Mesenchymal stem cell (in vitro differentiated cells and primary cell): ENCODE measurements around the gene GABBR2.

Experiments used
- DNase-seq: peaks from one replicate; pipeline ENCODE4 v3.0.0-alpha.2; 2013
- H2AFZ ChIP-seq: one replicate; pipeline ENCODE4 v1.6.1; 2013; ENCODE audit warnings: low read depth, mild to moderate bottlenecking, control low read depth, inconsistent platforms, low read length, moderate library complexity
- H2AK5ac ChIP-seq: 2 replicates; pipeline ENCODE4 v1.6.1; 2013; ENCODE audit warnings: low read length, moderate library complexity, mild to moderate bottlenecking, inconsistent platforms; ENCODE audit not compliant: severe bottlenecking
- H2BK120ac ChIP-seq: one replicate; pipeline ENCODE4 v1.6.1; 2013; ENCODE audit warnings: low read depth, mild to moderate bottlenecking, inconsistent platforms, low read length, moderate library complexity
- H2BK12ac ChIP-seq, 2 experiments: one replicate each; pipeline ENCODE4 v1.6.1; 2013; ENCODE audit warnings: inconsistent platforms in 2 of 2, low read length in 2 of 2, mild to moderate bottlenecking in 2 of 2, moderate library complexity in 2 of 2, control low read depth in 1 of 2
- H2BK15ac ChIP-seq: one replicate; pipeline ENCODE4 v1.6.1; 2013; ENCODE audit warnings: mild to moderate bottlenecking, low read depth, inconsistent platforms; ENCODE audit not compliant: poor library complexity, severe bottlenecking
- H2BK5ac ChIP-seq: 2 replicates; pipeline ENCODE4 v1.6.1; 2013; ENCODE audit warnings: low read depth, mild to moderate bottlenecking, low read length, control low read depth, inconsistent platforms; ENCODE audit not compliant: poor library complexity, severe bottlenecking
- H3K14ac ChIP-seq, 2 experiments: one replicate each; pipeline ENCODE4 v1.6.1; 2013; ENCODE audit warnings: inconsistent platforms in 2 of 2, low read length in 2 of 2, control low read depth in 1 of 2, mild to moderate bottlenecking in 1 of 2, moderate library complexity in 1 of 2
- H3K18ac ChIP-seq, 2 experiments: one replicate each; pipeline ENCODE4 v1.6.1; 2013; ENCODE audit warnings: inconsistent platforms in 2 of 2, low read length in 2 of 2, control low read depth in 1 of 2, low read depth in 1 of 2, mild to moderate bottlenecking in 1 of 2
- H3K23ac ChIP-seq, 2 experiments: one replicate each; pipeline ENCODE4 v1.6.1; 2013; ENCODE audit warnings: inconsistent platforms in 2 of 2, low read length in 2 of 2, mild to moderate bottlenecking in 2 of 2, moderate library complexity in 2 of 2, control low read depth in 1 of 2
- H3K27ac ChIP-seq: 2 replicates; pipeline ENCODE4 v1.5.1; 2013; ENCODE audit warnings: mild to moderate bottlenecking, moderate library complexity, low read length, control low read depth, inconsistent platforms; ENCODE audit not compliant: poor library complexity, severe bottlenecking
- H3K27me3 ChIP-seq, 2 experiments: 2 replicates each; pipeline versions ENCODE4 v1.6.1 to v1.7.0; 2013; ENCODE audit warnings: low read length in 2 of 2, mild to moderate bottlenecking in 2 of 2, moderate library complexity in 2 of 2, control low read depth in 1 of 2, inconsistent platforms in 1 of 2; ENCODE audit not compliant: control insufficient read depth in 1 of 2, insufficient read depth in 1 of 2
- H3K36me3 ChIP-seq, 2 experiments: 2 replicates each; pipeline versions ENCODE4 v1.6.1 to v1.7.0; 2013; ENCODE audit warnings: low read length in 2 of 2, control low read depth in 1 of 2, inconsistent platforms in 1 of 2, low read depth in 1 of 2, mild to moderate bottlenecking in 1 of 2; ENCODE audit not compliant: insufficient read depth in 2 of 2, control insufficient read depth in 1 of 2
- H3K4ac ChIP-seq, 2 experiments: one replicate each; pipeline ENCODE4 v1.6.1; 2013; ENCODE audit warnings: inconsistent platforms in 2 of 2, low read length in 2 of 2, mild to moderate bottlenecking in 2 of 2, moderate library complexity in 2 of 2, control low read depth in 1 of 2, low read depth in 1 of 2
- H3K4me1 ChIP-seq: 2 replicates; pipeline ENCODE4 v1.6.1; 2013; ENCODE audit warnings: low read depth, low read length, control low read depth; ENCODE audit not compliant: control insufficient read depth, insufficient read depth
- H3K4me2 ChIP-seq: 2 replicates; pipeline ENCODE4 v1.6.1; 2013; ENCODE audit warnings: low read length, mild to moderate bottlenecking, inconsistent platforms; ENCODE audit not compliant: poor library complexity, severe bottlenecking
- H3K4me3 ChIP-seq, 2 experiments: 2 replicates each; pipeline versions ENCODE4 v1.5.1 to v1.7.0; 2013; ENCODE audit warnings: low read length in 2 of 2, mild to moderate bottlenecking in 2 of 2, control low read depth in 1 of 2, low read depth in 1 of 2; ENCODE audit not compliant: insufficient read depth in 1 of 2
- H3K79me1 ChIP-seq: replicated peaks from 2 replicates; pipeline ENCODE4 v1.6.1; 2013; ENCODE audit warnings: mild to moderate bottlenecking, control low read depth, low read length, inconsistent platforms; ENCODE audit not compliant: poor library complexity, severe bottlenecking
- H3K9ac ChIP-seq: 2 replicates; pipeline ENCODE4 v1.7.0; 2013; ENCODE audit warnings: mild to moderate bottlenecking, low read length, moderate library complexity
- H3K9me3 ChIP-seq: 2 replicates; pipeline ENCODE4 v1.7.0; 2013; ENCODE audit warnings: mild to moderate bottlenecking, low read length; ENCODE audit not compliant: control insufficient read depth
- H4K8ac ChIP-seq: one replicate; pipeline ENCODE4 v1.6.1; 2013; ENCODE audit warnings: inconsistent platforms, mild to moderate bottlenecking, low read length, moderate library complexity
- H4K91ac ChIP-seq: one replicate; pipeline ENCODE4 v1.6.1; 2013; ENCODE audit warnings: mild to moderate bottlenecking, low read length, inconsistent platforms
- WGBS: methylation state at CpG from one replicate; pipeline ENCODE4 v1.1.7; 2013; ENCODE audit warnings: mixed read lengths; 5-methylcytosine and 5-hydroxymethylcytosine counted together

GABBR2 gene

DNA sequence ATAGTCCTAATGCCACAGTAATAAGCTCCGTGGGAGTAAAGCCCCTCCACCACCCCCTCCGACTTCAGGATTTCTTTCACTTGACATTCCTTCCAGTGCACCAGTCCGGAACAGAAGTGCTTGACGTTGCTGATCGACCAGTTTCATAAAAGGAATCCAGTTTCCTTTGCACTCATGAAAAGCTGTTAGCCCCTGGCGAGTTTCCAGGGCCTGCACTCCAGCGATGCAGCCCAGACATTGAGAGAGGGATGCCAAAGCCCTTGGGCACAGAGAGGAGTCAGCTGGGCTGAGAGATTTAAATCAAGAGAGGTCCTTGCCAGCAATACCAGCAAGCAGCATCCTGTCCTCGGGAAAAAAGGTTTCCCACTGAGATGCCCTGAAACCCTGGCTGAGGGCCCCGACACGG, 170.1 kb downstream of the GABBR2 start:
- no peak overlapping the region for H3K14ac ChIP-seq
- no peak overlapping the region for H3K27ac ChIP-seq
- no peak overlapping the region for H3K4ac ChIP-seq
- no peak overlapping the region for H2AFZ ChIP-seq
- H2BK120ac ChIP-seq: no peak overlapping the region
- H3K79me1 ChIP-seq: no peaks in the 10 kb centered on the region
- H3K18ac ChIP-seq: no peak overlapping the region
- H3K27me3 ChIP-seq: peaks cover 6 to 17% of the 10 kb centered on the region in 2 experiments
- no peak overlapping the region for H3K4me2 ChIP-seq
- no peak overlapping the region for H3K9ac ChIP-seq
- no peaks in the 10 kb centered on the region for H3K9me3 ChIP-seq
- H3K4me3 ChIP-seq: no peak overlapping the region
- no peak for DNase-seq
- H2BK12ac ChIP-seq: no peak overlapping the region
- H2BK15ac ChIP-seq: no peak overlapping the region
- no peak overlapping the region for H2BK5ac ChIP-seq
- no peak overlapping the region for H3K23ac ChIP-seq
- H3K36me3 ChIP-seq: no peaks in the 10 kb centered on the region
- H2AK5ac ChIP-seq: no peak overlapping the region
- 89% methylated on average over 10 of the region's 10 CpGs for WGBS
- peaks cover 1% of the 10 kb centered on the region for H3K4me1 ChIP-seq
- H4K91ac ChIP-seq: no peak overlapping the region
- H4K8ac ChIP-seq: no peak overlapping the region

GRCh38 chr9:98538203-98538602, 170.5 kb downstream of the GABBR2 start:
- no peak overlapping the region for H3K23ac ChIP-seq
- no peak overlapping the region for H4K8ac ChIP-seq

GRCh38 chr9:98536542-98537173, 172.1 kb downstream of the GABBR2 start:
- H3K4me1 ChIP-seq: peaks cover under 1% of the 10 kb centered on the region
- no peak overlapping the region for H3K27ac ChIP-seq
- no peak overlapping the region for H2AK5ac ChIP-seq
- no peak overlapping the region for H2BK15ac ChIP-seq
- no peak overlapping the region for H3K9ac ChIP-seq
- H4K91ac ChIP-seq: no peak overlapping the region
- H3K27me3 ChIP-seq: peaks cover 14 to 21% of the 10 kb centered on the region in 2 experiments
- no peak overlapping the region for H2BK120ac ChIP-seq
- H3K9me3 ChIP-seq: no peaks in the 10 kb centered on the region
- H4K8ac ChIP-seq: no peak overlapping the region
- H3K4ac ChIP-seq: no peak overlapping the region
- no peak overlapping the region for H3K23ac ChIP-seq
- H3K18ac ChIP-seq: no peak overlapping the region
- H2AFZ ChIP-seq: no peak overlapping the region
- WGBS: 69% methylated on average over 12 of the region's 12 CpGs
- no peak overlapping the region for H2BK12ac ChIP-seq
- no peaks in the 10 kb centered on the region for H3K79me1 ChIP-seq
- no peak overlapping the region for H3K4me2 ChIP-seq
- H3K4me3 ChIP-seq: no peak overlapping the region
- no peaks in the 10 kb centered on the region for H3K36me3 ChIP-seq
- H2BK5ac ChIP-seq: no peak overlapping the region
- DNase-seq: no peak
- H3K14ac ChIP-seq: no peak overlapping the region

More at GRCh38 chr9:98538203-98538602, 170.5 kb downstream of the GABBR2 start:
- no peak overlapping the region for H2AK5ac ChIP-seq
- H2BK12ac ChIP-seq: no peak overlapping the region
- no peak overlapping the region for H2BK15ac ChIP-seq
- no peak overlapping the region for H2AFZ ChIP-seq
- no peak overlapping the region for H3K27ac ChIP-seq
- no peak overlapping the region for H2BK120ac ChIP-seq
- no peaks in the 10 kb centered on the region for H3K79me1 ChIP-seq
- WGBS: 100% methylated on average over 1 of the region's 1 CpG
- H3K4me3 ChIP-seq: no peak overlapping the region
- H3K4me2 ChIP-seq: no peak overlapping the region
- H3K36me3 ChIP-seq: no peaks in the 10 kb centered on the region
- H3K9me3 ChIP-seq: no peaks in the 10 kb centered on the region
- peaks cover 1% of the 10 kb centered on the region for H3K4me1 ChIP-seq
- H3K27me3 ChIP-seq: peaks cover 7 to 18% of the 10 kb centered on the region in 2 experiments
- H2BK5ac ChIP-seq: no peak overlapping the region
- no peak overlapping the region for H3K9ac ChIP-seq
- no peak overlapping the region for H3K4ac ChIP-seq
- no peak overlapping the region for H3K14ac ChIP-seq
- H4K91ac ChIP-seq: no peak overlapping the region
- DNase-seq: no peak
- no peak overlapping the region for H3K18ac ChIP-seq

DNA sequence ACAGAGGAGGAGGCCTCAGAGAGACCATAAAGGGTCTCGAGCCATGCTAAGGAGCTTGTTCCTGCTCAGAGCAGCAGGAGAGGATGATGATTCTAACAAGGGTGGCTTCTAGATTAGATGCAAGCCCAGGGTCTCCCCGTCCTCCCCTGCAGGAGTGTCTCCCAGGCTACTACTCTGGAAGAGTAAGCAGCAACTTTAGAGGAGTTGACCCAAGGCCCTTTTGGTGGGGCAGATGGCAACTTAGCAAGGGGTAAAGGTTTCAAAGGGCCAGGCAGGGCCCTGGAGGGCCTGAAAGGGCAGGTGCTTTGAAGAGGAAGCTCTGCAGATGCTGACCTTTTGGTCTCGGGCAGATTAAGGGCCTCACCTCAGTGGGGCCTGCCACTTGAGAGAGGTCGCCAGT, 174.9 kb downstream of the GABBR2 start:
- Histone ChIP-seq H3K4me3 (no peak overlapping the region), H4K91ac (no peak overlapping the region), H3K23ac (no peak overlapping the region), H3K27me3 (peaks cover 10 to 28% of the 10 kb centered on the region in 2 experiments), H3K9ac (no peak overlapping the region), H2BK5ac (no peak overlapping the region), H3K36me3 (no peaks in the 10 kb centered on the region), H4K8ac (no peak overlapping the region), H3K27ac (no peak overlapping the region), H2BK15ac (no peak overlapping the region), H3K18ac (no peak overlapping the region), H3K79me1 (no peaks in the 10 kb centered on the region), H3K9me3 (no peaks in the 10 kb centered on the region), H3K4me1 (no peaks in the 10 kb centered on the region), H3K4ac (no peak overlapping the region), H3K14ac (no peak overlapping the region), H2BK120ac (no peak overlapping the region), H3K4me2 (no peak overlapping the region), H2AFZ (no peak overlapping the region), H2AK5ac (no peak overlapping the region), H2BK12ac (no peak overlapping the region)
- DNase-seq: no peak
- 71% methylated on average over 4 of the region's 4 CpGs for WGBS
